OCI-LY3 (cell line): ENCODE measurements around the gene USE1.

Experiments
- EZH2phosphoT487 ChIP-seq: fragments of 200-600 bp; shearing (Covaris generic); IDR thresholded peaks from 2 replicates; pipeline ENCODE4 v1.6.1; 2018; ENCODE audit warnings: antibody characterized with exemption, mixed run types, low read depth
- TF ChIP-seq, protein P1 (sequence below): fragments of 200-600, 300-600 bp; sonication (generic); IDR thresholded peaks from 2 replicates; pipeline ENCODE4 v1.5.1; 2014; ENCODE audit warnings: antibody characterized with exemption, low read length, low read depth

- TF ChIP-seq, protein P1, sequence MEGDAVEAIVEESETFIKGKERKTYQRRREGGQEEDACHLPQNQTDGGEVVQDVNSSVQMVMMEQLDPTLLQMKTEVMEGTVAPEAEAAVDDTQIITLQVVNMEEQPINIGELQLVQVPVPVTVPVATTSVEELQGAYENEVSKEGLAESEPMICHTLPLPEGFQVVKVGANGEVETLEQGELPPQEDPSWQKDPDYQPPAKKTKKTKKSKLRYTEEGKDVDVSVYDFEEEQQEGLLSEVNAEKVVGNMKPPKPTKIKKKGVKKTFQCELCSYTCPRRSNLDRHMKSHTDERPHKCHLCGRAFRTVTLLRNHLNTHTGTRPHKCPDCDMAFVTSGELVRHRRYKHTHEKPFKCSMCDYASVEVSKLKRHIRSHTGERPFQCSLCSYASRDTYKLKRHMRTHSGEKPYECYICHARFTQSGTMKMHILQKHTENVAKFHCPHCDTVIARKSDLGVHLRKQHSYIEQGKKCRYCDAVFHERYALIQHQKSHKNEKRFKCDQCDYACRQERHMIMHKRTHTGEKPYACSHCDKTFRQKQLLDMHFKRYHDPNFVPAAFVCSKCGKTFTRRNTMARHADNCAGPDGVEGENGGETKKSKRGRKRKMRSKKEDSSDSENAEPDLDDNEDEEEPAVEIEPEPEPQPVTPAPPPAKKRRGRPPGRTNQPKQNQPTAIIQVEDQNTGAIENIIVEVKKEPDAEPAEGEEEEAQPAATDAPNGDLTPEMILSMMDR, result no peak
- no peak for TF ChIP-seq EZH2phosphoT487
Measured at GRCh38 chr19:17229890-17230289, 14.7 kb downstream of the USE1 start.
